Measurements from ENCODE around the gene CD84.

DNA sequence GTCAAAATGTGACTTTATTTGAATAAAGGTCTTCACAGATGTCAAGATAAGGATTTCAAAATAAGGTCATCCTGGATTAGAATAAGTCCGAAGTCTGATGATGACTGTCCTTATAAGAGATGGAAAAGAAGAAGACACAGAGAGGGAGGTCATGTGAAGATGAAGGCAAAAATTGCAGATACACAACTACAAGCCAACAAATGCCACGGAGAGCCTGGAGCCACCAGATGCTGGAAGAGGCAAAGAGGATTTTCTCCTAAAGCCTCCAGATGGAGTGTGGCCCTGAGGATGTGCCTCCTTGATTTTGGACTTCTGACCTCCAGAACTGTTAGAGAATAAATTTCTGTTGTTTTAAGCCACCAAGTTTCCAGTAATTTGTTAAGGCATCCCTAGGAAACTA is 36.4 kb upstream of the CD84 start:
- TF ChIP-seq, protein P1, sequence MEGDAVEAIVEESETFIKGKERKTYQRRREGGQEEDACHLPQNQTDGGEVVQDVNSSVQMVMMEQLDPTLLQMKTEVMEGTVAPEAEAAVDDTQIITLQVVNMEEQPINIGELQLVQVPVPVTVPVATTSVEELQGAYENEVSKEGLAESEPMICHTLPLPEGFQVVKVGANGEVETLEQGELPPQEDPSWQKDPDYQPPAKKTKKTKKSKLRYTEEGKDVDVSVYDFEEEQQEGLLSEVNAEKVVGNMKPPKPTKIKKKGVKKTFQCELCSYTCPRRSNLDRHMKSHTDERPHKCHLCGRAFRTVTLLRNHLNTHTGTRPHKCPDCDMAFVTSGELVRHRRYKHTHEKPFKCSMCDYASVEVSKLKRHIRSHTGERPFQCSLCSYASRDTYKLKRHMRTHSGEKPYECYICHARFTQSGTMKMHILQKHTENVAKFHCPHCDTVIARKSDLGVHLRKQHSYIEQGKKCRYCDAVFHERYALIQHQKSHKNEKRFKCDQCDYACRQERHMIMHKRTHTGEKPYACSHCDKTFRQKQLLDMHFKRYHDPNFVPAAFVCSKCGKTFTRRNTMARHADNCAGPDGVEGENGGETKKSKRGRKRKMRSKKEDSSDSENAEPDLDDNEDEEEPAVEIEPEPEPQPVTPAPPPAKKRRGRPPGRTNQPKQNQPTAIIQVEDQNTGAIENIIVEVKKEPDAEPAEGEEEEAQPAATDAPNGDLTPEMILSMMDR (IDR thresholded peaks at IDR 0.05; ENCODE audit: low read depth, low read length, poor library complexity, severe bottlenecking), result no peak
- no peak for TF ChIP-seq EZH2phosphoT487 (IDR thresholded peaks at IDR 0.05; ENCODE audit: borderline replicate concordance, low read length)

All from DOHH2 (cell line).